Measurements from ENCODE around the gene LHX5.

The LHX5 gene

DNA sequence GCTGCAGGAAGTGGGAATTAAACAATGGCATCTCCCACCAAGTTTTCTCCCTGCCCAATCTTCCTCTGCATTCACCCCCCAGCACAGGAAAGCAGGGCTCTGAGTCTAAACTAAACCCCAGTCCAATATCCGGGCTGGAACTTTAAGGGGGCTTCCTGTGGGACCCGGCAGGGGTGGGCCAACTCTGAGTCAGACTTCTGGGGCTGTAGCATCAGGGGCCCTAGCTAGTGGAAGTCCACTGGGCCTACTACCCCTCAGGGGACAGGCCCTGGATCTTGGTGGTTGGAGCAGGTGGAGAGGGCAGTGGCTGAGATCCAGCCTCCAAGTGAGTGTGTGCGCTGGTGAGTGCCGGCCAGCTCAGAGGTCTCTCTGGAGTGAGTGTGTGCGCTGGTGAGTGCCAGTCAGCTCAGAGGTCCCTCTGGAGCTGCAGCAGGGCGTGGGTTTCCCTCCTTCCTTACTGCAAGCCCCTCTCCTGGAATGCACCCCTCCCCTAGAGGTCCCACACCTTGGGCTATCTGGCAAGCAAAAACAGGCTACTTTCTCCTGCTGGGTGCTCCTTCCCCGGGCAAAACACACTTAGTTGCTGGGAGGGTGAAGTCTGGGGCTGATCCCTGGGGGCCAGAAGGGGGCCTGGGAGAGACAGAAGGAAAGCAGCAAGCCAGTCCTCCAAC is 5.6 kb upstream of the LHX5 start:
- DNase-seq = no peak

- DNase-seq = no peak
These were observed 4.7 kb upstream of the LHX5 start for GRCh38 chr12:113476176-113476986.

DNA sequence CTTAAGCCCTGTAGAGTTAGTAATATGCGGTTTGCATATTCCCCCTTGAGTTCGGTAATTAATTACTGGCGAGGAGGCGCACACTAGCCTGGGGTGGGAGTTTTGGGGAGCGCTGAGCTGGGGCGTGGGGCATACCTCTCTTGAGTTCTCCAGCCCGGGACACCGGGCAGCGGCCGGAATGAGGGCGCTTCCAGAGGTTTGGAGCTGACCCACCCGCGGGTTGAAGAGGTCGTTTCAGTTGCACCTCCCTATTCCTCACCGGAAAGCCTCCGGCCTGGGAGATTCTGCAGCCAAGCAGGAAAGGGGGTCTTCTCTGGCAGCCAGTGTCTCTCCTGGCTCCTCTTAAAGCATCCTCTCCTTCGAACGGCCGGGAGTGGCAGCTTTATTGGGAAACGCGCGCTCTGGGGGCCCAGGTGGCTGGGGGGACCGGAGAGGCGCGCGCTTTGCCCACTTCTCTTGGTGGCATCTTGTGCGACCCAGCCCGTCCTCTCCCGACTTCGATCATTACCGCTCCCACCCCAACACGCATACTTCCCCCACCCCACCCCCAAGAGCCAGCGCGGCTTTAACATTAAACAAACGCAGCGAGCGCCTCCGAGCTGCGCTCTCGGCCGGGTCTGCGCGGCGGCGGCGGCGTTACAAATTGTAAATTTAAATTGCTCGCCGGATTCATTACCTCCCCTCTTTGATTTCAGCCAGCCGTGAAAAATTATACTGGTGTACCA is 3.9 kb upstream of the LHX5 start:
- DNase-seq = no peak

DNA sequence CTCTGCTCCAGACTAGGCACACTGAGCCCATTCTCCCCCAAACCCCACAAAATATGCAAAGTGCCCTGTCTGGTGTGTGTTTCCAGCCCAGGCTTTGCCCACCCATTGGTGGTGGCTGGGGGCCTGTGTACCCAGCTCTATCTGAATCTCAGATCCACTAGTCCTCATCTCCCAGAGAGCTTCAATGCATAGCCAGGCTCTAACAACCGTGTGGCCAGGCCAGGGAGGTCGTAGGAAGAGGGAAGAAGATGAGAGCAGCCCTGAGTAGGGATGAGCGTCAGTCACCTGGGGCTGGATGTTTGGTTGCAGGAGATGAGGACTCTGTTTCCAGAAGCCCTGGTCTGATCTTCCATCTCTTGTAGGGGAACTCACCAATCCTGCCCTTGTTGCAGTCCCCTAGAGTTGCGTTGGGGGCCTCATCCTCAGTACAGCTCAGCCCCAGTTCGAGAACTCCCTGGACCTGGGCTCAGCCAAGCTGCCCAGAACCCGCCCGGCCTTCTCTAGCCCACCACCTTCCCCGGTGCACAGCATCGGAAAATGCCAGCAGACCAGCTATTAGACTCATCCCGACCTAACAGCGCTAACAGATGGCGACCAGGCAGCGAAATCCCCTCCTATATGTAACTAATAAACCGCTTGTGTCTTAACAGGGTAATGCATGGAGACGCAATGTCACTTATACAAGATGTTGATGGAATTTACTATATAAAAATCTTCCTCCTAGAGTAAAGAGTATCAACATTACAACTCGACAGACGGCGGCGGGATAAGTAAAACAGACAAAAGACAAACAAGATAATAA is 3.2 kb upstream of the LHX5 start:
- no peak for DNase-seq

GRCh38 chr12:113473942-113474341 is 2.3 kb upstream of the LHX5 start:
- DNase-seq = no peak

DNA sequence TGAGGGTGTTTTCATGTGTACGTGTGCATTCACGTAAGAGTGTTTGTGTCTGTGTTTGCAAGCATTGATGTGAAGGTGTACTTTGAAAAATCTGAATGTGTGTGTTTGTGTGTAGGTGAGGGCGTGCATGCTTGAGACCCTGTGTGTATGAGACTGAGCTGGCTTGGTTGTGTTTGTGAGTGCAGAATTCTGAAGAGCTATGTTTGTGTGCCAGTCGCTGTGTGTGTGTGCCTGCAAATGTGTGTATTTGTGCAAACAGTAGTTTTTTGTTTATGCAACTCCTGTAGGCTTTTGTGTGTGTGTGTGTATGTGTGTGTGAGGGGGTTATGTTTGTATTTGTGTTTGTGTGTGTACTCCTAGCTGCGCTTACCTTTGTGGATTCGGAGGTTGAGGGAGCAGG is 1.7 kb upstream of the LHX5 start:
- no peak for DNase-seq

DNA sequence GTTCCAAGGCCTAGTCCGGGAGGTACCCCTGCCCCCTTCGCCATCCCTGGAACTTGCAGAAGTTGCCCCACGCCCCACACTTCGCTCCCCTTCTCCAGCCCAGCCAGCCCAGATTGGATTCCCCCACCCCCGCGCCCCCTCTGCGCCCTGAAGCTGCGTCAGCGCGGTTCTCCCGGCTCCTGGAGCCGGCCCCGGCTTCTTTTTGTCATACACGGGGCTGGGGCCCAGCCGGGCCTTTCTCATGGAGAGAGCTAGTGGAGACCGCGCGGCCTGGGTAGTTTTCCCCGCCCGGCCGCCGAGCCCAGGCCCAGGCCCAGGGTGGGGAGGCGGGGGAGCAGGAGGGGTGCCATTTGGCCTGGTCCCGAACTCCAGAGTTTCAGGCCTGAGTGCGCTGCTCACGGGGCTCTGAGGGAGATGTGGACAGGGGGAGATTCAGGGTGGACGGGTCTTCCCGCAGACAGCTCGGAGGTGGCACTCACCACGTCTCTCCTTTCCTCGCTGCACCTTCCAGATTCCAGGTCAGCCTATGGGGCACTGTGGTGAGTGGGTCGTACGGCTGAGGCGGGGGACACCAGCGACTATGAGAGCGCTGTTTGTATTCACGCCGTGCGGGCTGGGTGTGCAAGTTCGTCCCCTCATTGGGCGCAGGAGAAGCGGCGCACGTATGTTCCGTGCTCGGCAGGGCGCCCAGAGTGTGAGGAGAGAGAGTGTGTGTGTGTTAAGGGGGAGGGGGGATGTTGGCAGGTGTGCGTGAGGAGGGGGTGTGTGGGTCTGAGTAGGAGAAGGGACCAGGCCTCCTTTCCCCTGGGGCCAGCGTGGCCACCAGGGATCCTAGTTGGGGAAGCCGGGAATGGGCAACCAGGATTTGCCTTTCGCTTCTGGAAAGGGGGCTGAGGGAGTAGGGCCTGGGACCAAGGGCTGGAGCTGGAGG is 785 bp upstream of the LHX5 start:
- no peak for DNase-seq

GRCh38 chr12:113470871-113471618 is 626 bp downstream of the LHX5 start:
- DNase-seq = no peak

GRCh38 chr12:113469949-113470743 is 1.5 kb downstream of the LHX5 start:
- DNase-seq = no peak

- DNase-seq = no peak
These were observed 2.3 kb downstream of the LHX5 start for GRCh38 chr12:113469224-113469948.

DNA sequence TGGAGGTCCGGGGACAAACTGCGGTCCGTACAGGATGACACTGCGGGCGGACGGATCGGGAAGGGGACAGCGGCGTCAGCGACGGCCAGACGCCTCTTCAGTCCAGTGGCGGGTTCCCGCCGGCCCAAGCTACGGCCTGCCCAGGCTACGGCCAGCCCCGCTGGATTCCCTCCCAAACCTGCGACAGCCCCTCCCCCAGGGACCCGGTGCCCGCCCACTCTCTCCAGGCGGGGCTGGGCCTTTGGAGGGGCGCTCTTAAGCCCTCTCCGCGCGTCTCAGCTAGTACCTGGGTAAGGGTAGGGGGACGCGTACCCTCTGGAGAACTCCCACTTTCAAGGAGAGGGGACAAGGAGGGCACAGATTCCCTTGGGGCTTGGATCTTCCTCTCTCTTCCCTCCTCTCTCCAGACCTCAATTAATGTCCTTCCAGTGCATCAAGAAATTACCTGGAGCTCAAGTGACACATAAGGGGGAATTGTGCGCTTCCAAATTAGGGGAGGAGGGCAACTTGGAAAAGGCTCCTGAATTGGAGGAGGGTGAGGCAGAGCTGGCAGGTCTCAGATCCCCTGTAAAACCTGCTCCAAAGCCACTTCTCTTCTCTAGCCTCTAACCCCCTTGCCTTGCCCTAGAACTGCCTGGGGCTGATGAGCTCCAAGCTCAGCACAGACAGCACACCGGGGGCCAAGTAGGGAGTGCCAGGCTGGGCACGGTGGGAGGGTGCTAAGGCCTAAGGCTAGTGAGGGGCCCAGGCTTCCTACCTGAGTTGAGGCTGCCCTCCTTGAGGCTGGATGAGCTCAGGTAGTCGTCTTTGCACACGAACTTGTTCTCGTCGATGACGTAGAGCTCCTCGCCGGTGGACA is 3.1 kb downstream of the LHX5 start:
- DNase-seq = no peak

DNA sequence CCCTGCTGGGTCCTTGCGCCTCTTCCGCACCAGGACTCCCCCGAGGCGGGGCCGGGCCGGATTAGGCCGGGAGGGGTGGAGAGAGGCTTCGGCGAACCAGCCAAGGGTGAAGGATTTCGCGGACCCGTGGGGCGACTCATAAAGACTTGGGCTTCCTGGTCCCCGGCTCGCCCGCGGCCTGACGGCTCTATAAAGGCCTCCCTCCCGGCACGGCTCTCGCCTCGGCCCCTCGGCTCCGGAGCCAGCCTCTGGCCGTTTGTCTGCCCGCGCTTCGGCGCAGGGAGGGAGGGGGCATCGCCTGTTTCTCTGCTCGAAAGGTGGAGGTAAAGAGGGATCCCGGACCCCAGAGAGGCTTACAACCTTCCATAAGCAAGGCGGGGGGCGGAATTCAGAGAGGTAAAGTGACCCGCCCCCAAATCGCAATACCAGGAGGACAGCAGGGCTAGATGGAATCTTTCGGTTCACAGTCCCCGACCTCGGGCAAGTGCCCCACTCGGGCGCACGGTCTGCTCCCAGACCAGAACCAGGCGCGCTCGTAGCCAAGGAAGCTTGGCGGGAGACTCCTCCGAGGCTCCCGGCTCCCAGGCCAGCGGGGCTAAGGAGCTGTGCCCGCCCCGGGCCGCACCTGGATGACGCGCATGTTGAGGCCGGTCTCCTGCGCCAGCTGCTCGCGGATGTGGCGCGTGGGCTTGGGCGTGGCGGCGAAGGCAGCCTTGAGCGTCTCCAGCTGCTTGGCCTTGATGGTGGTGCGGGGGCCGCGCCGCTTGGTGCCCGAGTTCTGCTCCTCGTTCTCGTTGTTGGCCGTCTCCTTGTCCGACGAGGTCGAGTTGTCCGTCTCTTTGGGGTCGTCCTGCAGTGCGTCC is 3.9 kb downstream of the LHX5 start:
- DNase-seq = no peak

- DNase-seq = no peak
These were observed 4.5 kb downstream of the LHX5 start for GRCh38 chr12:113467142-113467501.

DNA sequence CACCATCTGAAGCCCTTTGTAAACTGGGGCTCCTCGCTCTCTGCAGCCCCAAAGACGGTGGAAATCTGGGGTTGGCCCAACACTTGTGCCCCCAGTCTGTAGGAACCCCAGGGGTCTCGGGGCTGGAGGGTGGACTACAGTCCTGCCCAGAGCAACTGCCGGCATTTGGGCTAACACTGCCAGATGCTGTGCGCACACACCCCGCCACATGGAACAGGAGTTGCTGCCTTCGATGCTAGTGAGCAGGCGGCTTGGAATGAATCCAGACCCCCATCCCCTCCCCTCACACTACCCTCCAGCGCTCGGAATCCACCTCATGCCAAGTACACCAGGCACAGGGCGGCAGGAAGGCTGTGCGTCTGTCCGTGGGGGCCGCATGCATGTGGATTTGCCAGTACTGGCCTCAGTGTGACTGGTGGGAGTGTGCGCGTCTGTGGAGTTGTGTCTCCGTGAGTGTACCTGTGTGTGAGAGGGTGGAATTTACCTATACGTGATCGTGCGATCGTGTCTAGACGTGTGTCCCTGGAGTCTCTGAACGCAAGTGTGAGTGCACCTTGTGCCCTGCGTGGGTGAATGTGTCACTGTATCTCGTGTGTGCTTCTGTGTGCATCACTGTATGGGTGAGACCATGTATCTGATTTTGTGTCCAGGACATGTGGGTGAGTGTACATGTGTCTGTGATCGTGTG is 5.1 kb downstream of the LHX5 start:
- no peak for DNase-seq

DNA sequence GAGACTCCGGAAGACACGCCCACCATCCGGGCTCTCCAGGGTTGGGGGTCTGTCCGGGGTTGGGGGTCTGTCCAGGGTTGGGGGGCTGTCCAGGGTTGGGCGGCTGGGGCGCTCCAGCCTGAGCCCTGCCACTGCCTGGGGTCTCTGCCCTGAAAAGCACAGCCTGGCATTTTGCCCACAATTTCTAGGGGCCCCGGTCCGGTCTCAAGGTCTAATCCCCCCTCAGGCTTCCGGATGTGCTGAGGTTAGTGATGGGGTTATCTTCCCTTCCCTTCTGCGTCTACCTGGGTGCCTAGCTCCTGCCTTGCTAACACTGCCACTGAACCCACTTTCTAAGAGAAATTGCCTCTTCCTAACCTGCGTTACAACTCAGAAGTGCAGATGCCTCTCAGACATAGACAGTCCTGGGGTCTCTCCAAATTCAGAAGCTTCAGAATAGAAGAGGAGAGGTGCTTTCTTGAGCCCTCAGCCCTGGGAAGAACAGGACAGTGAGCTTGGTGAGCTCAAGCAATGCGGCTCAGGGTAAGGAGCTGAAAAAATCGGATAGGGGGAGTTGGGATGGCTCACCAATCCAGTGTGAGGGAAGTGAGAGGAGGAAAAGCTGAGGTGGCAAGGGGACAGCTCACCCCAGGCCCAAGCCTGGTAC is 5.7 kb downstream of the LHX5 start:
- no peak for DNase-seq

All from SHP77 treated with DMSO at 0.1 percent for 48 hours (cell line).